Ovary (tissue), 9 donors: ENCODE results near the gene GGN. TPM values are rescaled to one million over a fixed set of nuclear protein-coding genes. Genes with fewer than 3 reads are reported as not detected.

Experiments
- DNase-seq, 5 donors: peaks; one replicate each; pipeline ENCODE4 v3.0.0-alpha.2; 2019 to 2020
- H3K27ac ChIP-seq, 2 donors: fragments of 200-600 bp; one replicate each; pipeline versions ENCODE4 v1.5.1 to v1.8.0; 2019 to 2022
- H3K27me3 ChIP-seq: fragments of 200-600 bp; one replicate; pipeline ENCODE4 v1.8.0; 2022
- H3K36me3 ChIP-seq: fragments of 200-600 bp; sonication (generic); one replicate; pipeline ENCODE4 v1.5.1; 2019
- H3K4me1 ChIP-seq: one replicate; pipeline ENCODE4 v1.8.1; 2013; ENCODE audit warnings: mild to moderate bottlenecking, moderate library complexity; ENCODE audit not compliant: insufficient read depth
- H3K4me3 ChIP-seq: fragments of 200-600 bp; sonication (generic); one replicate; pipeline ENCODE4 v1.5.1; 2017
- H3K9me3 ChIP-seq, 2 donors: fragments of 200-600 bp in 1 of 2; sonication (generic) in 1 of 2; one replicate each; pipeline versions ENCODE4 v1.5.1 to v1.8.1; 2013 to 2019; ENCODE audit warnings: mild to moderate bottlenecking in 1 of 2, moderate library complexity in 1 of 2
- CTCF ChIP-seq, 3 donors: fragments of 450-650 bp in 2 of 3; fragments of 200-600 bp in 1 of 3; IDR thresholded peaks; one replicate each; pipeline versions ENCODE4 v1.5.1 to v1.8.0; 2016 to 2022; ENCODE audit warnings: antibody characterized with exemption in 3 of 3, mild to moderate bottlenecking in 1 of 3
- EP300 ChIP-seq: sonication (generic); formaldehyde crosslinking; IDR thresholded peaks from one replicate; pipeline ENCODE4 v1.6.1; 2017; ENCODE audit warnings: antibody characterized with exemption
- POLR2A ChIP-seq: fragments of 450-650 bp; IDR thresholded peaks from one replicate; pipeline ENCODE4 v1.6.1; 2017; ENCODE audit warnings: antibody characterized with exemption, mild to moderate bottlenecking, moderate library complexity
- WGBS, 3 donors: extraction: QIAGEN DNeasy Blood & Tissue Kit in 1 of 3; methylation state at CpG; one replicate each; pipeline versions ENCODE4 v1.1.5 to v1.1.7; 2013 to 2017; 5-methylcytosine and 5-hydroxymethylcytosine counted together
- intact Hi-C, 4 donors: fragments of 100-400 bp; cut with DNase I; formaldehyde crosslinking; loops; one replicate each; pipeline versions ENCODE4 v1.11.0 to v1.15.1; 2022 to 2023
- polyA plus RNA-seq, 2 donors: library from polyadenylated mRNA; stranded (reverse); fragments of 200-250 nt in 1 of 2; fragments of 350-450 nt in 1 of 2; fragmentation: Illumina TruSeq in 1 of 2; extraction: RNeasy Lipid Tissue Mini Kit (QIAGEN cat#74804) in 1 of 2; gene quantifications; one replicate each; pipeline ENCODE4 v1.2.3, GENCODE V29; 2013 to 2014
- total RNA-seq, 7 donors: library from RNA; depleted of rRNA in 2 of 7; stranded (reverse); fragments of >200 nt in 2 of 7; fragmentation: NEBNext Ultra II Directional in 3 of 7; extraction: Animal tissue kit (Norgen Biotek cat#: 25700) in 3 of 7; gene quantifications; one replicate each; pipeline versions ENCODE4 v1.1.0 to v1.2.4, GENCODE V29; 2016 to 2023
- donor health status: DM: no; HTN: no; CAD: no; lungs with moderate emphysema.
- donor health status: DM: no; HTN: no; CAD: no.
- donor health status: Bipolar disorder and iron deficiency.
- donor health status: DM: yes; HTN: yes; CAD: no.
- donor health status: DM: no; HTN: no; CAD: no.
- donor health status: DM: yes; HTN: yes; CAD: no.

The GGN gene
- total and polyA plus RNA-seq, 9 donors, result 0.24 to 0.75 (median 0.54) TPM; not detected in 3

- 83 to 87% (median 84%) methylated on average over 10 of the region's 10 CpGs for WGBS, 3 donors
- Histone ChIP-seq H3K36me3 (no peaks in the 10 kb centered on the region), H3K27me3 (no peaks in the 10 kb centered on the region), H3K9me3 (no peaks in the 10 kb centered on the region), H3K4me3 (no peak overlapping the region), H3K4me1 (peaks cover 10% of the 10 kb centered on the region), H3K27ac (no peak overlapping the region)
- intact Hi-C loops, result no loop called here
- TF ChIP-seq EP300 (no peak), POLR2A (no peak), CTCF (IDR thresholded peaks at IDR 0.05) (no peak)
- no peak for DNase-seq
Measured at GRCh38 chr19:38384209-38385027, 3.4 kb downstream of the GGN start.

GRCh38 chr19:38383743-38384142, 4.1 kb downstream of the GGN start:
- no peaks in the 10 kb centered on the region for H3K27me3 ChIP-seq
- intact Hi-C loops, result no loop called here
- no peaks in the 10 kb centered on the region for H3K9me3 ChIP-seq
- peaks cover 10% of the 10 kb centered on the region for H3K4me1 ChIP-seq
- TF ChIP-seq POLR2A (no peak), CTCF (IDR thresholded peaks at IDR 0.05) (no peak), EP300 (no peak)
- H3K4me3 ChIP-seq, result no peak overlapping the region
- no peaks in the 10 kb centered on the region for H3K36me3 ChIP-seq
- no peak for DNase-seq
- H3K27ac ChIP-seq, result no peak overlapping the region
- 94 to 100% (median 100%) methylated on average over 2 of the region's 2 CpGs for WGBS, 3 donors

- no peak for TF ChIP-seq POLR2A
- no peak for TF ChIP-seq EP300
- no peak for TF ChIP-seq CTCF (IDR thresholded peaks at IDR 0.05)
- Histone ChIP-seq H3K4me1 (peaks cover 10% of the 10 kb centered on the region), H3K27me3 (no peaks in the 10 kb centered on the region), H3K36me3 (no peaks in the 10 kb centered on the region), H3K27ac (no peak overlapping the region), H3K4me3 (no peak overlapping the region), H3K9me3 (no peaks in the 10 kb centered on the region)
- intact Hi-C loops, result no loop called here
- 85 to 93% (median 88%) methylated on average over 10 of the region's 10 CpGs for WGBS, 3 donors
- no peak for DNase-seq
Measured at GRCh38 chr19:38383184-38383583, 4.7 kb downstream of the GGN start.

GRCh38 chr19:38381138-38381537, 6.7 kb downstream of the GGN start:
- WGBS, 3 donors, result 91 to 95% (median 93%) methylated on average over 9 of the region's 9 CpGs
- H3K9me3 ChIP-seq, result no peaks in the 10 kb centered on the region
- intact Hi-C loops, result no loop called here
- H3K4me3 ChIP-seq, result no peak overlapping the region
- no peak for TF ChIP-seq POLR2A
- TF ChIP-seq CTCF (IDR thresholded peaks at IDR 0.05), result no peak
- TF ChIP-seq EP300, result no peak
- no peak for DNase-seq
- peaks cover 5% of the 10 kb centered on the region for H3K4me1 ChIP-seq
- H3K27ac ChIP-seq, result no peak overlapping the region
- H3K27me3 ChIP-seq, result no peaks in the 10 kb centered on the region
- no peaks in the 10 kb centered on the region for H3K36me3 ChIP-seq
